ENCODE data around the gene GNG13.
"Not testable (repeated sequence)": the region's sequence is repeated elsewhere in the genome, so short reads cannot be mapped to it uniquely, and the experiment has no call there.

DNA sequence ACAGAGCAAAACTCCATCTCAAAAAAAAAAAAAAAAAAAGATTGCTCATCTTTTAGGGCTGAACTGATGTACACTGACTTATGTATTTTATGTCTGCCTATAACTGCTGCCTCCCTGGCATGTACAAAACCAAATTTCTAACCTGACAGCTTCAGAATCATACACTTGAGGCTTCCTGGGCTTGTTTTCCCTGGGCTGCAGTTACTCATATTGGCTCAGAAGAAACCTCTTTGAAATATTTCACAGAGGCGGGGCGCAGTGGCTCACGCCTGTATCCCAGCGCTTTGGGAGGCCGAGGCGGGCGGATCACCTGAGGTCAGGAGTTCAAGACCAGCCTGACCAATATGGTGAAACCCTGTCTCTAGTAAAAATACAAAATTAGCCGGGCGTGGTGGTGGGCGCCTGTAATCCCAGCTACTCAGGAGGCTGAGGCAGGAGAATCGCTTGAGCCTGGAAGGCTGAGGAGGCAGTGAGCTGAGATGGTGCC is 46.4 kb downstream of the GNG13 start:
- not testable (repeated sequence) for TF ChIP-seq JUNB (IDR thresholded peaks at IDR 0.05; ENCODE audit: unreplicated experiment); ZNF114 (CRISPR knock-in tag; IDR thresholded peaks at IDR 0.05); POLR2AphosphoS5 (IDR thresholded peaks at IDR 0.05; ENCODE audit: low read depth); EZH2 (IDR thresholded peaks at IDR 0.05; ENCODE audit: low read depth, unreplicated experiment); STAT1 (IDR thresholded peaks at IDR 0.05; ENCODE audit: unreplicated experiment); ZNF331 (CRISPR knock-in tag; IDR thresholded peaks at IDR 0.05; ENCODE audit: low read depth); EZH2phosphoT487 (IDR thresholded peaks at IDR 0.05; ENCODE audit: unreplicated experiment); CREB1 (CRISPR knock-in tag; IDR thresholded peaks at IDR 0.05; ENCODE audit: low read depth); NANOG (IDR thresholded peaks at IDR 0.05; ENCODE audit: borderline replicate concordance)
- TF ChIP-seq, protein P1, sequence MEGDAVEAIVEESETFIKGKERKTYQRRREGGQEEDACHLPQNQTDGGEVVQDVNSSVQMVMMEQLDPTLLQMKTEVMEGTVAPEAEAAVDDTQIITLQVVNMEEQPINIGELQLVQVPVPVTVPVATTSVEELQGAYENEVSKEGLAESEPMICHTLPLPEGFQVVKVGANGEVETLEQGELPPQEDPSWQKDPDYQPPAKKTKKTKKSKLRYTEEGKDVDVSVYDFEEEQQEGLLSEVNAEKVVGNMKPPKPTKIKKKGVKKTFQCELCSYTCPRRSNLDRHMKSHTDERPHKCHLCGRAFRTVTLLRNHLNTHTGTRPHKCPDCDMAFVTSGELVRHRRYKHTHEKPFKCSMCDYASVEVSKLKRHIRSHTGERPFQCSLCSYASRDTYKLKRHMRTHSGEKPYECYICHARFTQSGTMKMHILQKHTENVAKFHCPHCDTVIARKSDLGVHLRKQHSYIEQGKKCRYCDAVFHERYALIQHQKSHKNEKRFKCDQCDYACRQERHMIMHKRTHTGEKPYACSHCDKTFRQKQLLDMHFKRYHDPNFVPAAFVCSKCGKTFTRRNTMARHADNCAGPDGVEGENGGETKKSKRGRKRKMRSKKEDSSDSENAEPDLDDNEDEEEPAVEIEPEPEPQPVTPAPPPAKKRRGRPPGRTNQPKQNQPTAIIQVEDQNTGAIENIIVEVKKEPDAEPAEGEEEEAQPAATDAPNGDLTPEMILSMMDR (conservative IDR thresholded peaks at IDR 0.05; ENCODE audit: low read depth in 2 of 2) = not testable (repeated sequence)
- TF ChIP-seq, protein P2, sequence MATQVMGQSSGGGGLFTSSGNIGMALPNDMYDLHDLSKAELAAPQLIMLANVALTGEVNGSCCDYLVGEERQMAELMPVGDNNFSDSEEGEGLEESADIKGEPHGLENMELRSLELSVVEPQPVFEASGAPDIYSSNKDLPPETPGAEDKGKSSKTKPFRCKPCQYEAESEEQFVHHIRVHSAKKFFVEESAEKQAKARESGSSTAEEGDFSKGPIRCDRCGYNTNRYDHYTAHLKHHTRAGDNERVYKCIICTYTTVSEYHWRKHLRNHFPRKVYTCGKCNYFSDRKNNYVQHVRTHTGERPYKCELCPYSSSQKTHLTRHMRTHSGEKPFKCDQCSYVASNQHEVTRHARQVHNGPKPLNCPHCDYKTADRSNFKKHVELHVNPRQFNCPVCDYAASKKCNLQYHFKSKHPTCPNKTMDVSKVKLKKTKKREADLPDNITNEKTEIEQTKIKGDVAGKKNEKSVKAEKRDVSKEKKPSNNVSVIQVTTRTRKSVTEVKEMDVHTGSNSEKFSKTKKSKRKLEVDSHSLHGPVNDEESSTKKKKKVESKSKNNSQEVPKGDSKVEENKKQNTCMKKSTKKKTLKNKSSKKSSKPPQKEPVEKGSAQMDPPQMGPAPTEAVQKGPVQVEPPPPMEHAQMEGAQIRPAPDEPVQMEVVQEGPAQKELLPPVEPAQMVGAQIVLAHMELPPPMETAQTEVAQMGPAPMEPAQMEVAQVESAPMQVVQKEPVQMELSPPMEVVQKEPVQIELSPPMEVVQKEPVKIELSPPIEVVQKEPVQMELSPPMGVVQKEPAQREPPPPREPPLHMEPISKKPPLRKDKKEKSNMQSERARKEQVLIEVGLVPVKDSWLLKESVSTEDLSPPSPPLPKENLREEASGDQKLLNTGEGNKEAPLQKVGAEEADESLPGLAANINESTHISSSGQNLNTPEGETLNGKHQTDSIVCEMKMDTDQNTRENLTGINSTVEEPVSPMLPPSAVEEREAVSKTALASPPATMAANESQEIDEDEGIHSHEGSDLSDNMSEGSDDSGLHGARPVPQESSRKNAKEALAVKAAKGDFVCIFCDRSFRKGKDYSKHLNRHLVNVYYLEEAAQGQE (IDR thresholded peaks at IDR 0.05; ENCODE audit: unreplicated experiment) = not testable (repeated sequence)
- TF ChIP-seq, protein P3, sequence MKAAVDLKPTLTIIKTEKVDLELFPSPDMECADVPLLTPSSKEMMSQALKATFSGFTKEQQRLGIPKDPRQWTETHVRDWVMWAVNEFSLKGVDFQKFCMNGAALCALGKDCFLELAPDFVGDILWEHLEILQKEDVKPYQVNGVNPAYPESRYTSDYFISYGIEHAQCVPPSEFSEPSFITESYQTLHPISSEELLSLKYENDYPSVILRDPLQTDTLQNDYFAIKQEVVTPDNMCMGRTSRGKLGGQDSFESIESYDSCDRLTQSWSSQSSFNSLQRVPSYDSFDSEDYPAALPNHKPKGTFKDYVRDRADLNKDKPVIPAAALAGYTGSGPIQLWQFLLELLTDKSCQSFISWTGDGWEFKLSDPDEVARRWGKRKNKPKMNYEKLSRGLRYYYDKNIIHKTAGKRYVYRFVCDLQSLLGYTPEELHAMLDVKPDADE (IDR thresholded peaks at IDR 0.05) = not testable (repeated sequence)
- TF ChIP-seq, protein P4, sequence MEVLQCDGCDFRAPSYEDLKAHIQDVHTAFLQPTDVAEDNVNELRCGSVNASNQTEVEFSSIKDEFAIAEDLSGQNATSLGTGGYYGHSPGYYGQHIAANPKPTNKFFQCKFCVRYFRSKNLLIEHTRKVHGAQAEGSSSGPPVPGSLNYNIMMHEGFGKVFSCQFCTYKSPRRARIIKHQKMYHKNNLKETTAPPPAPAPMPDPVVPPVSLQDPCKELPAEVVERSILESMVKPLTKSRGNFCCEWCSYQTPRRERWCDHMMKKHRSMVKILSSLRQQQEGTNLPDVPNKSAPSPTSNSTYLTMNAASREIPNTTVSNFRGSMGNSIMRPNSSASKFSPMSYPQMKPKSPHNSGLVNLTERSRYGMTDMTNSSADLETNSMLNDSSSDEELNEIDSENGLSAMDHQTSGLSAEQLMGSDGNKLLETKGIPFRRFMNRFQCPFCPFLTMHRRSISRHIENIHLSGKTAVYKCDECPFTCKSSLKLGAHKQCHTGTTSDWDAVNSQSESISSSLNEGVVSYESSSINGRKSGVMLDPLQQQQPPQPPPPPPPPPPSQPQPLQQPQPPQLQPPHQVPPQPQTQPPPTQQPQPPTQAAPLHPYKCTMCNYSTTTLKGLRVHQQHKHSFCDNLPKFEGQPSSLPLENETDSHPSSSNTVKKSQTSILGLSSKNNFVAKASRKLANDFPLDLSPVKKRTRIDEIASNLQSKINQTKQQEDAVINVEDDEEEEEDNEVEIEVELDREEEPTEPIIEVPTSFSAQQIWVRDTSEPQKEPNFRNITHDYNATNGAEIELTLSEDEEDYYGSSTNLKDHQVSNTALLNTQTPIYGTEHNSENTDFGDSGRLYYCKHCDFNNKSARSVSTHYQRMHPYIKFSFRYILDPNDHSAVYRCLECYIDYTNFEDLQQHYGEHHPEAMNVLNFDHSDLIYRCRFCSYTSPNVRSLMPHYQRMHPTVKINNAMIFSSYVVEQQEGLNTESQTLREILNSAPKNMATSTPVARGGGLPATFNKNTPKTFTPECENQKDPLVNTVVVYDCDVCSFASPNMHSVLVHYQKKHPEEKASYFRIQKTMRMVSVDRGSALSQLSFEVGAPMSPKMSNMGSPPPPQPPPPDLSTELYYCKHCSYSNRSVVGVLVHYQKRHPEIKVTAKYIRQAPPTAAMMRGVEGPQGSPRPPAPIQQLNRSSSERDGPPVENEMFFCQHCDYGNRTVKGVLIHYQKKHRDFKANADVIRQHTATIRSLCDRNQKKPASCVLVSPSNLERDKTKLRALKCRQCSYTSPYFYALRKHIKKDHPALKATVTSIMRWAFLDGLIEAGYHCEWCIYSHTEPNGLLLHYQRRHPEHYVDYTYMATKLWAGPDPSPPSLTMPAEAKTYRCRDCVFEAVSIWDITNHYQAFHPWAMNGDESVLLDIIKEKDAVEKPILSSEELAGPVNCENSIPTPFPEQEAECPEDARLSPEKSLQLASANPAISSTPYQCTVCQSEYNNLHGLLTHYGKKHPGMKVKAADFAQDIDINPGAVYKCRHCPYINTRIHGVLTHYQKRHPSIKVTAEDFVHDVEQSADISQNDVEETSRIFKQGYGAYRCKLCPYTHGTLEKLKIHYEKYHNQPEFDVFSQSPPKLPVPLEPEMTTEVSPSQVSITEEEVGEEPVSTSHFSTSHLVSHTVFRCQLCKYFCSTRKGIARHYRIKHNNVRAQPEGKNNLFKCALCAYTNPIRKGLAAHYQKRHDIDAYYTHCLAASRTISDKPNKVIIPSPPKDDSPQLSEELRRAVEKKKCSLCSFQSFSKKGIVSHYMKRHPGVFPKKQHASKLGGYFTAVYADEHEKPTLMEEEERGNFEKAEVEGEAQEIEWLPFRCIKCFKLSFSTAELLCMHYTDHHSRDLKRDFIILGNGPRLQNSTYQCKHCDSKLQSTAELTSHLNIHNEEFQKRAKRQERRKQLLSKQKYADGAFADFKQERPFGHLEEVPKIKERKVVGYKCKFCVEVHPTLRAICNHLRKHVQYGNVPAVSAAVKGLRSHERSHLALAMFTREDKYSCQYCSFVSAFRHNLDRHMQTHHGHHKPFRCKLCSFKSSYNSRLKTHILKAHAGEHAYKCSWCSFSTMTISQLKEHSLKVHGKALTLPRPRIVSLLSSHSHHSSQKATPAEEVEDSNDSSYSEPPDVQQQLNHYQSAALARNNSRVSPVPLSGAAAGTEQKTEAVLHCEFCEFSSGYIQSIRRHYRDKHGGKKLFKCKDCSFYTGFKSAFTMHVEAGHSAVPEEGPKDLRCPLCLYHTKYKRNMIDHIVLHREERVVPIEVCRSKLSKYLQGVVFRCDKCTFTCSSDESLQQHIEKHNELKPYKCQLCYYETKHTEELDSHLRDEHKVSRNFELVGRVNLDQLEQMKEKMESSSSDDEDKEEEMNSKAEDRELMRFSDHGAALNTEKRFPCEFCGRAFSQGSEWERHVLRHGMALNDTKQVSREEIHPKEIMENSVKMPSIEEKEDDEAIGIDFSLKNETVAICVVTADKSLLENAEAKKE (CRISPR knock-in tag; IDR thresholded peaks at IDR 0.05) = not testable (repeated sequence)
